Tongue (tissue), 2 donors: ENCODE results near the gene ZNF436. TPM values are rescaled to one million over a fixed set of nuclear protein-coding genes. Genes with fewer than 3 reads are reported as not detected.
"Not testable (repeated sequence)": the region's sequence is repeated elsewhere in the genome, so short reads cannot be mapped to it uniquely, and the experiment has no call there.

Source experiments
- DNase-seq: peaks from one replicate; pipeline ENCODE4 v3.0.0-alpha.2; 2015
- total RNA-seq: library from RNA; depleted of rRNA; stranded (reverse); fragments of >200 nt; gene quantifications from one replicate; pipeline ENCODE4 v1.2.3, GENCODE V29; 2014

Gene ZNF436
- total RNA-seq, 1 donor from 2014 or later = 61.1 TPM

- DNase-seq = no peak
These were observed 22.7 kb upstream of the ZNF436 start for GRCh38 chr1:23392125-23392855.

- DNase-seq = no peak
These were observed 20.2 kb upstream of the ZNF436 start for GRCh38 chr1:23389837-23390321.

- no peak for DNase-seq
These were observed 17.9 kb upstream of the ZNF436 start for GRCh38 chr1:23387494-23387893.

- DNase-seq = no peak
These were observed 15.5 kb upstream of the ZNF436 start for GRCh38 chr1:23385119-23385621.

- no peak for DNase-seq
These were observed 14.8 kb upstream of the ZNF436 start for GRCh38 chr1:23384312-23385058.

- peak; percentile 63 for DNase-seq
These were observed 14.1 kb upstream of the ZNF436 start for GRCh38 chr1:23383577-23384311.

- DNase-seq = no peak
These were observed 11.7 kb upstream of the ZNF436 start for GRCh38 chr1:23381233-23381885.

GRCh38 chr1:23380719-23381118, 11.1 kb upstream of the ZNF436 start:
- DNase-seq = no peak

- not testable (repeated sequence) for DNase-seq
These were observed 10.6 kb upstream of the ZNF436 start for GRCh38 chr1:23380236-23380635.

GRCh38 chr1:23376890-23377811, 7.5 kb upstream of the ZNF436 start:
- DNase-seq = no peak

GRCh38 chr1:23374079-23374735, 4.6 kb upstream of the ZNF436 start:
- not testable (repeated sequence) for DNase-seq

- peak; percentile 68 for DNase-seq
These were observed 2.6 kb upstream of the ZNF436 start for GRCh38 chr1:23371987-23372880.

GRCh38 chr1:23370709-23371584, 1.3 kb upstream of the ZNF436 start:
- peak; percentile 82 for DNase-seq

- DNase-seq = no peak
These were observed 683 bp upstream of the ZNF436 start for GRCh38 chr1:23370330-23370708.

- DNase-seq = peak; percentile 97
These were observed 888 bp downstream of the ZNF436 start for GRCh38 chr1:23368562-23369334.

GRCh38 chr1:23367791-23368561, 1.7 kb downstream of the ZNF436 start:
- peak; percentile 100 for DNase-seq

GRCh38 chr1:23367451-23367790, 2.2 kb downstream of the ZNF436 start:
- DNase-seq = no peak
